Measurements from ENCODE around the gene CYP4V2. TPM values are rescaled to one million over a fixed set of nuclear protein-coding genes. Genes with fewer than 3 reads are reported as not detected.
A peak's percentile ranks its signal among the peaks of the same experiment; 100 is the strongest.

CYP4V2 gene
- total RNA-seq, 2 experiments from 2014 or later = 4.9 to 5.2 TPM

- H3K36me3 Mint-ChIP-seq = no peaks in the 10 kb centered on the region
- DNase-seq = no peak
- ChIA-PET CTCF (no interaction called here), POLR2A (no interaction called here)
- no peak overlapping the region for H3K27ac Mint-ChIP-seq
- intact Hi-C loops (cut with micrococcal nuclease) = loop anchor here (2.0 kb wide), 1 partner anchor 31 kb away; the partner anchor contains the start of gene CYP4V2
- H3K4me3 Mint-ChIP-seq = no peak overlapping the region
- no peaks in the 10 kb centered on the region for H3K9me3 Mint-ChIP-seq
- peaks cover 5% of the 10 kb centered on the region for H3K4me1 Mint-ChIP-seq (ENCODE audit: low read depth)
- peaks cover 1% of the 10 kb centered on the region for H3K27me3 Mint-ChIP-seq
Measured at GRCh38 chr4:186159613-186160012, 31.8 kb upstream of the CYP4V2 start.

GRCh38 chr4:186161138-186161537 lies 30.2 kb upstream of the CYP4V2 start:
- H3K9me3 Mint-ChIP-seq = no peaks in the 10 kb centered on the region
- CTCF ChIA-PET = interaction anchor here (0.6 to 1.7 kb wide), 4 partner anchors 28 to 570 kb away, joined by 3 to 10 read pairs (median 3); no protein-coding TSS in a partner anchor
- no peak overlapping the region for H3K27ac Mint-ChIP-seq
- H3K4me3 Mint-ChIP-seq = peak overlapping the region; percentile 40
- DNase-seq = peak; percentile 60
- H3K36me3 Mint-ChIP-seq = no peaks in the 10 kb centered on the region
- POLR2A ChIA-PET = no interaction called here
- H3K4me1 Mint-ChIP-seq (ENCODE audit: low read depth) = peaks cover 5% of the 10 kb centered on the region
- intact Hi-C loops (cut with micrococcal nuclease) = loop anchor here (2.0 kb wide), 1 partner anchor 30 kb away; the partner anchor contains the start of gene CYP4V2
- no peaks in the 10 kb centered on the region for H3K27me3 Mint-ChIP-seq

- no peak for DNase-seq
- Mint-ChIP-seq H3K4me1 (ENCODE audit: low read depth) (no peaks in the 10 kb centered on the region), H3K9me3 (no peaks in the 10 kb centered on the region), H3K27me3 (peaks cover 6% of the 10 kb centered on the region), H3K36me3 (no peaks in the 10 kb centered on the region), H3K27ac (no peak overlapping the region), H3K4me3 (no peak overlapping the region)
- ChIA-PET CTCF (no interaction called here), POLR2A (no interaction called here)
- intact Hi-C loops (cut with micrococcal nuclease) = no loop called here
Measured at GRCh38 chr4:186166852-186167512, 24.4 kb upstream of the CYP4V2 start.

GRCh38 chr4:186167605-186168004 lies 23.8 kb upstream of the CYP4V2 start:
- Mint-ChIP-seq H3K4me3 (no peak overlapping the region), H3K9me3 (no peaks in the 10 kb centered on the region), H3K27me3 (peaks cover 6% of the 10 kb centered on the region), H3K4me1 (ENCODE audit: low read depth) (no peaks in the 10 kb centered on the region), H3K27ac (no peak overlapping the region), H3K36me3 (no peaks in the 10 kb centered on the region)
- POLR2A ChIA-PET = no interaction called here
- CTCF ChIA-PET = interaction anchor here (1.0 to 1.1 kb wide), 2 partner anchors 10 to 18 kb away, joined by 3 read pairs; no protein-coding TSS in a partner anchor
- no peak for DNase-seq
- intact Hi-C loops (cut with micrococcal nuclease) = no loop called here

- CTCF ChIA-PET = interaction anchor here (1.0 to 1.1 kb wide), 2 partner anchors 9 to 19 kb away, joined by 3 read pairs; no protein-coding TSS in a partner anchor
- Mint-ChIP-seq H3K36me3 (no peaks in the 10 kb centered on the region), H3K9me3 (no peaks in the 10 kb centered on the region), H3K27ac (no peak overlapping the region), H3K4me1 (ENCODE audit: low read depth) (no peaks in the 10 kb centered on the region), H3K4me3 (no peak overlapping the region), H3K27me3 (peaks cover 6% of the 10 kb centered on the region)
- no peak for DNase-seq
- POLR2A ChIA-PET = no interaction called here
- intact Hi-C loops (cut with micrococcal nuclease) = no loop called here
Measured at GRCh38 chr4:186168750-186169149, 22.6 kb upstream of the CYP4V2 start.

- peaks cover 6% of the 10 kb centered on the region for H3K27me3 Mint-ChIP-seq
- no peaks in the 10 kb centered on the region for H3K36me3 Mint-ChIP-seq
- no peak overlapping the region for H3K4me3 Mint-ChIP-seq
- ChIA-PET POLR2A (interaction anchor here (1.3 kb wide), 1 partner anchor 23 kb away, joined by 4 read pairs; no protein-coding TSS in a partner anchor), CTCF (no interaction called here)
- no peaks in the 10 kb centered on the region for H3K4me1 Mint-ChIP-seq (ENCODE audit: low read depth)
- intact Hi-C loops (cut with micrococcal nuclease) = no loop called here
- H3K9me3 Mint-ChIP-seq = no peaks in the 10 kb centered on the region
- H3K27ac Mint-ChIP-seq = no peak overlapping the region
- no peak for DNase-seq
Measured at GRCh38 chr4:186169333-186169944, 21.9 kb upstream of the CYP4V2 start.

- CTCF ChIA-PET = interaction anchor here (1.4 kb wide), 1 partner anchor 32 kb away, joined by 4 read pairs; no protein-coding TSS in a partner anchor
- POLR2A ChIA-PET = interaction anchor here (1.3 kb wide), 1 partner anchor 23 kb away, joined by 4 read pairs; no protein-coding TSS in a partner anchor
- no peaks in the 10 kb centered on the region for H3K4me1 Mint-ChIP-seq (ENCODE audit: low read depth)
- intact Hi-C loops (cut with micrococcal nuclease) = no loop called here
- no peaks in the 10 kb centered on the region for H3K36me3 Mint-ChIP-seq
- DNase-seq = no peak
- no peak overlapping the region for H3K27ac Mint-ChIP-seq
- peaks cover 6% of the 10 kb centered on the region for H3K27me3 Mint-ChIP-seq
- no peaks in the 10 kb centered on the region for H3K9me3 Mint-ChIP-seq
- H3K4me3 Mint-ChIP-seq = no peak overlapping the region
Measured at GRCh38 chr4:186169945-186170802, 21.2 kb upstream of the CYP4V2 start.

GRCh38 chr4:186170966-186171365 lies 20.4 kb upstream of the CYP4V2 start:
- H3K36me3 Mint-ChIP-seq = no peaks in the 10 kb centered on the region
- peaks cover 9% of the 10 kb centered on the region for H3K27me3 Mint-ChIP-seq
- H3K27ac Mint-ChIP-seq = no peak overlapping the region
- H3K9me3 Mint-ChIP-seq = no peaks in the 10 kb centered on the region
- no peaks in the 10 kb centered on the region for H3K4me1 Mint-ChIP-seq (ENCODE audit: low read depth)
- CTCF ChIA-PET = interaction anchor here (1.4 kb wide), 1 partner anchor 31 kb away, joined by 4 read pairs; no protein-coding TSS in a partner anchor
- POLR2A ChIA-PET = no interaction called here
- H3K4me3 Mint-ChIP-seq = no peak overlapping the region
- intact Hi-C loops (cut with micrococcal nuclease) = no loop called here
- no peak for DNase-seq

GRCh38 chr4:186172546-186172945 lies 18.8 kb upstream of the CYP4V2 start:
- no peaks in the 10 kb centered on the region for H3K4me1 Mint-ChIP-seq (ENCODE audit: low read depth)
- ChIA-PET CTCF (no interaction called here), POLR2A (no interaction called here)
- H3K27ac Mint-ChIP-seq = no peak overlapping the region
- H3K27me3 Mint-ChIP-seq = peaks cover 6% of the 10 kb centered on the region
- H3K4me3 Mint-ChIP-seq = no peak overlapping the region
- intact Hi-C loops (cut with micrococcal nuclease) = no loop called here
- no peaks in the 10 kb centered on the region for H3K9me3 Mint-ChIP-seq
- no peaks in the 10 kb centered on the region for H3K36me3 Mint-ChIP-seq
- DNase-seq = no peak

- DNase-seq = no peak
- intact Hi-C loops (cut with micrococcal nuclease) = no loop called here
- H3K27ac Mint-ChIP-seq = no peak overlapping the region
- CTCF ChIA-PET = interaction anchor here (1.8 kb wide), 1 partner anchor 16 kb away, joined by 7 read pairs; no protein-coding TSS in a partner anchor
- H3K36me3 Mint-ChIP-seq = peaks cover 2% of the 10 kb centered on the region
- peaks cover 2% of the 10 kb centered on the region for H3K9me3 Mint-ChIP-seq
- no peak overlapping the region for H3K4me3 Mint-ChIP-seq
- peaks cover 5% of the 10 kb centered on the region for H3K27me3 Mint-ChIP-seq
- H3K4me1 Mint-ChIP-seq (ENCODE audit: low read depth) = peaks cover 33% of the 10 kb centered on the region
- POLR2A ChIA-PET = no interaction called here
Measured at GRCh38 chr4:186188107-186188506, 3.3 kb upstream of the CYP4V2 start.

GRCh38 chr4:186189656-186190055 lies 1.7 kb upstream of the CYP4V2 start:
- H3K36me3 Mint-ChIP-seq = peaks cover 2% of the 10 kb centered on the region
- H3K9me3 Mint-ChIP-seq = no peaks in the 10 kb centered on the region
- peaks cover 3% of the 10 kb centered on the region for H3K27me3 Mint-ChIP-seq
- intact Hi-C loops (cut with micrococcal nuclease) = loop anchor here (2.0 to 10.0 kb wide), 4 partner anchors 29 to 985 kb away; partner anchors contain the start of genes CCDC110, CFAP97 and SNX25
- CTCF ChIA-PET = interaction anchor here (1.8 to 4.9 kb wide), 2 partner anchors 12 to 14 kb away, joined by 7 to 42 read pairs; no protein-coding TSS in a partner anchor
- peak overlapping the region; percentile 91 for H3K27ac Mint-ChIP-seq
- DNase-seq = no peak
- H3K4me1 Mint-ChIP-seq (ENCODE audit: low read depth) = peaks cover 34% of the 10 kb centered on the region
- H3K4me3 Mint-ChIP-seq = peak overlapping the region; percentile 84
- POLR2A ChIA-PET = no interaction called here
